ENCODE measurements around the gene RTBDN. TPM values are rescaled to one million over a fixed set of nuclear protein-coding genes. Genes with fewer than 3 reads are reported as not detected.
"Not testable (repeated sequence)": the region's sequence is repeated elsewhere in the genome, so short reads cannot be mapped to it uniquely, and the experiment has no call there.

RTBDN gene
- total RNA-seq, 1 donor from 2014 or later = not detected

DNA sequence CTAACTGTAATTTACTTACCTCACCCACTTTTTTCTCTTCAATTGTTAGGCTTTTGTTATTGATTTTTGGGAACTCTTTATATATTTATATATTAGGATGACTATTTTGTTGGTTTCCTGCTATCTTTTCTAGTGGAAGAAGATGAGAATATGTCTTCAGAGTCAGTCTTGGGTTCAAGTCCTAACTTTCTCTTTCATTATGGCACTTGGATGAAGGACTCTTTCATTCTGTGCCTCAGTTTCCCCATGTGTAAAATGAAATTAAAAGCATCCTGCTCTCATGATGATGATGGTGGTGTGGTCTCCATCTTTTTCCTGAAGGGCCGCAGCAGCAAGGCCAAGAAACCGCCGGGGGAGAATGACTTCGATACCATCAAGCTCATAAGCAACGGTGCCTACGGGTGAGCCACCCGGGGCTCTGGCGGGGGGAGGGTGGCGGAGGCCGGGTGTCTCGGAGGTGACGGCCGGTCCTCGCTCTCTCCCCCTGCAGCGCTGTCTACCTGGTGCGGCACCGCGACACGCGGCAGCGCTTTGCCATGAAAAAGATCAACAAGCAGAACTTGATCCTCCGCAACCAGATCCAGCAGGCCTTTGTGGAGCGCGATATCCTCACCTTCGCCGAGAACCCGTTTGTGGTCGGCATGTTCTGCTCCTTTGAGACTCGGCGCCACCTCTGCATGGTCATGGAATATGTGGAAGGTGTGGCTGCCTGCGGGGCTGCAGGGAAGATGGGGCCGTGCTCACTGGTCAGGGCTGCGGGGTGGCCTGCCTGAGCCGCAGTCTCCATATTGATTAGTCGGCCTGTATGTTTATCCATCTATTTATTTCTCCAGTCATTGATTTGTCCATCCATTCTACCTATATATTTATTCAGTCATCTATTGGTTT, 23.9 kb upstream of the RTBDN start:
- no peak for DNase-seq (ENCODE audit: low spot score)

DNA sequence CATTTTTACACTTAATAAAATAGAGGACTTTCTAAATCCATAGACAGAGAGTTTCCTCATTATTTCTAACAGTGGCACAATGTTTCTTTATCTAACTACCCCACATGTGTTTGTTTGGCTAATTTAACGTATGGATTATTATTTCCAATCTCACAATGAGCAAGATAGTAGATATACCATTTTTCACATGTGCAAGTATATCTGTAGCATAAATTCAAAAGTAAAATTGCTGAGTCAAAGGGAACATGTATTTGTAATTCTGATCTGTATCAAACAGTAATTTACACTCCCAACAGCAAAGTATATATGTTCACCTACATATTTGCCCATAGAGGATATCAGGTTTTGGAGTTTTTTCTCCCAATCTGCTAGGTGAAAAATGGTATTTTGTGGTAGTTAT, 22.3 kb upstream of the RTBDN start:
- no peak for DNase-seq (ENCODE audit: low spot score)

DNA sequence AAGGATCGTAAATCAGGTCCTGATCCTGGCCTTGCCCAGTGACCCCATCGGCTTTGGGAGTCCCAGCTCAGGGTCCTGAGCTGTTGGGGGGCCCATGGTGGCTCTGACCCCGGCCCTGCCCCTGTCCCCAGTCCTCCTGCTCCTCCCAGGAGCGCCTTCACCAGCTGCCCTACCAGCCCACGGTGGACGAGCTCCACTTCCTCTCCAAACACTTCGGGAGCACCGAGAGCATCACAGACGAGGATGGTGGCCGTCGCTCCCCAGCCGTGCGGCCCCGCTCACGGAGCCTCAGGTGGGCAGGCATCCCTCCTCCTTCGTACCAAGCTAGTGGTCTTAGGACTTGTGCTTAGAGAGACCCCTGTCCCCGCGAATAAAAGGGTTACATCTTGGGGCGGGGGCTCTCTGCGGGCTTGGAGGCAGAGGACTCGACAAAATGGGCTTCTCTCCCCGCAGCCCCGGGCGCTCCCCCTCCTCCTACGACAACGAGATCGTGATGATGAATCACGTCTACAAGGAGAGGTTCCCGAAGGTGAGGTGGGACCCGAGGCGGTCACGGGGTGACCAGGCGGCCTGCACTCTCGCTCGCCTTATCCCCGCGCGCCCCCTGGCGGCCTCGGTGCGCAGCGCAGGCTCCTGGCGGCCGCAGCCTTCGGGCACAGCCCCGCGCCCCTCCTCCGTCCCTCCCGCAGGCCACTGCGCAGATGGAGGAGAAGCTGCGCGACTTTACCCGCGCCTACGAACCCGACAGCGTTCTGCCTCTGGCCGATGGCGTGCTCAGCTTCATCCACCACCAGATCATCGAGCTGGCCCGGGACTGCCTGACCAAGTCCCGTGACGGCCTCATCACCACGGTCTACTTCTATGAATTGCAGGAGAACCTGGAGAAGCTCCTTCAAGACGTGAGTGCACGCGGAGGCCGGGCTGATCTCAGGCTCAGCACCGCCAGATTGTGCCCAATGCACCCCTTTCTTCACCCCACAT, 13.1 kb upstream of the RTBDN start:
- peak; percentile 95 for DNase-seq (ENCODE audit: low spot score)

DNA sequence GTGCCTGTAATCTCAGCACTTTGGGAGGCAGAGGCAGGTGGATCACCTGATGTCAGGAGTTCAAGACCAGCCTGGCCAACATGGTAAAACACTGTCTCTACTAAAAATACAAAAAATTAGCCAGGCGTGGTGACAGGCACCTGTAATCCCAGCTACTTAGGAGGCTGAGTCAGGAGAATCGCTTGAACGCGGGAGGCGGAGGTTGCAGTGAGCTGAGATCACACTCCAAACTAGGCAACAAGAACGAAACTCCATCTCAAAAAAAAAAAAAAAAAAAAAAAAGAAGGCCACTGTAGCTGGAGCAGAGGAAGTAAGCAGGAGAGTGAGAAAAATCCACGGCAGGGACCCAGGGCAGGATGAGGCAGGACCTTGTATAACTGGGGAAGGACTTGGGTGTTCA, 12.2 kb upstream of the RTBDN start:
- DNase-seq (ENCODE audit: low spot score) = not testable (repeated sequence)

DNA sequence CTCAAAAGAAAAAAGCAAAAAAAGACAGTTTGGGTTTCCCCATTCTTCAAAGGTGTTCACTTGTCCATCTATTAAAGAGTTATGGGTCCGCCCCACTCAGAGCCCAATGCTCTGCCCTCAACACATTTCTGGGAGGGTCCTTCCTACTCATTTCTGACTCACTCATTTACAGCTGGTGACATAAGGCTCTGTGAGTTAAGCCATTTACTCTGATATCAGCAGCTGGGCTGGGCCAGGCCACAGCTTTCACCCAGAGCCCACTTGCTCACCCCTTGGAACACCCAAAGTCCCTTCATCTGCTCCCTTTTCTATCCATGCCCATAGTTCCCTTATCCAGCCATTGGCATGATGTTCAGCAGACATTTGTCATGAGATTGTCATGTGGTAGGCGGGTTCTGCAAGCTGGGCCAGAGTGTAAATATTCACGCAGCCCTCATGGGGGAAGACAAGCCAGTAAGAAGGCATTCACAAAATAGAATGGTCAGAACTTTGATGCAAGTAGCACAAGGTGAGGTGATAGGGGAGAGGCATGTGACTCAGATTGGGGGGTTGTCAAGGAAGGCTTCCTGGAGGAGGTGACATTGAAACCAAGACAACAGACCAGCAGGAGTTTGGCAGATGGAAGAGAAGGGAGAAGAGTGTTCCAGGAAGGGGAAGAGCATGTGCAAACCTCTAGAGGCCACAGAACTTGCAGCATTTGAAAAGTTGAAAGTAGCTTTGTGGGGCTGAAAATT, 9.8 kb upstream of the RTBDN start:
- no peak for DNase-seq (ENCODE audit: low spot score)

DNA sequence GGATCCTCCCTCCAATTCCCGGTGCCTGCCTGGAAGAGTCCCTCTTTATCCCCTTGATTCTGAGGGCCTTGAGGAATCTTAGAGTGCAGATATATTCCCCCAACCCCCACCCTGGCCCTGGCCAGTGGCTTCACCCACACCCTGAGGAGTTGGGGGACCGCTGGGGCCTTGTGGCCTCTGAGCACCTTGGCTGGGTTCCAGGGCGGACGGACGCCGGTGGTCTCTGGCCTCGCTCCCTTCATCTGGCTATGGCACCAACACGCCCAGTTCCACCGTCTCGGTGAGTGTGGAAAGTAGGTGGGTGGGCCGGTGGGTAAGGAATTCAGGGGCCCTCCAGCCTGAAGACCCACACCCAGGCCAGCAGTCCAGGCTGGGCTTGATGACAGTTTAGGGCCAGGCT, 8.9 kb upstream of the RTBDN start:
- no peak for DNase-seq (ENCODE audit: low spot score)

DNA sequence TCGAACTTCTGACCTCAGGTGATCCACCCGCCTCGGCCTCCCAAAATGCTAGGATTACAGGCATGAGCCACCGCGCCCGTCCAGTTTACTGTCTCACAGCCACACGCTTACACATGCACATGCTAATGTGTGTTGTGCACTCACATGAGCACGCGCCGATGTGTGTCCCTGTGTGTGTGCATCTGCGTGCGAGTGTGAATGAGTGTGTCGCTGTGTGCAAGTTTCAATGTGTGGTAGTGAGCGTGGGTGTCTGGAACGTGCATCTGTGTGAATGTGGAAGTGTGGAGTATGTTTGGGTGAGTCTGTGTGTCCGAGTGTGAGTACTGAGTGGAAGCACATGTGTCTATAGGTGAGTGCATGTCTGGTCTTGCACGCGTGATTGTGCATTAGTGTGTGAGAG, 8.1 kb upstream of the RTBDN start:
- DNase-seq (ENCODE audit: low spot score) = no peak

DNA sequence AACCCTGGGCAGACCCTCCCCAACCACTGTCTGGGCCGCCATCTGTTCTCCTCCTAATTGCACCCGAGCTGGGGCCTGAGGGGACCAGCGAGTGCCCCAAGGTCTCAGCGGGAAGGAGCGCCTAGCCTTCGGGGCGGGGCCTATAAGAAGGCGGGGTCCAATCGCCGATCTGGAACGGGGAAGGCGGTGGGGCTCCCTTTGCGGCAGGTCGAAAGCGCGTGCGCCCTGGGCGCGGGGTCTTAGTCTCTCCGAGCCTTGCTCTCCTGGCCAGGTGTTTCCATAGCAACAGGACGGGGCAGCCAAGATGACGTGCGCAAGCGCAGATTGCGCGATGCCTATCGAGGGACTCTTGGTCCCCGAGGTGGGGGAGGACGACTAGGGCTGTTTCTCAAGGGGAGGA, 6.7 kb upstream of the RTBDN start:
- DNase-seq (ENCODE audit: low spot score) = no peak

DNA sequence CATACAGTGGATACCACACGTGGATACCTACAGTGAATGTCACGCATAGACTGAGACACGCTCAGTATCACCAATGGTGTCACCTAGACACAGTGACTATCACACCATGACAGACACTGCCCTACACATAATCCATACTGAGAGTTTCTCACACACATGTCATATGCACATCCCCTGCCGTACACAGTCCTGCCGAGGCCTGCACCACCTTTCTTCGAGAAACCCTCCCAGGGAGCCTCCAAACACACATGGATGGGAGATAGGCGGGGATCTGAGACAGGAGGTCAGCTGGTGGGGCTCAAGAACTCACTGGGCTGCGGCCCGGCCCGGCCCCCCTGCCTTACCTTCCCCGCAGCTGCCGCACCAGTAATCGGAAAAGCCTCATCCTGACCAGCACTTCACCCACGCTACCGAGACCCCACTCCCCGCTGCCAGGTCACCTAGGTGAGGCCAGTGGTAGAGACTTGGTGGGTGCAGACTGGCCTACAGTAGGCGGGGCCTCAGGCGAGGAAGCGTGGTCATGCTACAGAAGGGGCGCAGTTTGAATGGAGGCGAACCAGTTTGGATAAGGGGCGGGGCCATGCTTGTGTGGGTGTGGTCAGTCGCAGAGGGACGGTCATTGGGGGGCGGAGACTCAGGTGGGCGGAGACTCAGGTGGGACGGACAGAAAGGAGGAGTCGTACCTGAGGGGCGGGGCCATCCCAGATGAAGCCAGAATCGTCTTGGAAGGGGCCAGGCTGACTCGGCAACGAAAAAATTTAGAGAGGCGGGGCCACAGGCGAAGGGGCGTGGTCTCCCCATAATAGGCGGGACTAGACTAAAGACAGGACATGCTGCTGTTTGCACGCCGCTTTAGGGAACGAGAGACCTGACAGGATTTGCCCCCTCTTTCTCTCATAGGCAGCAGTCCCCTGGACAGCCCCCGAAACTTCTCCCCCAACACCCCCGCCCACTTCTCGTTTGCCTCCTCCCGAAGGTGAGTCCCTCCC, 6.0 kb upstream of the RTBDN start:
- DNase-seq (ENCODE audit: low spot score) = no peak

DNA sequence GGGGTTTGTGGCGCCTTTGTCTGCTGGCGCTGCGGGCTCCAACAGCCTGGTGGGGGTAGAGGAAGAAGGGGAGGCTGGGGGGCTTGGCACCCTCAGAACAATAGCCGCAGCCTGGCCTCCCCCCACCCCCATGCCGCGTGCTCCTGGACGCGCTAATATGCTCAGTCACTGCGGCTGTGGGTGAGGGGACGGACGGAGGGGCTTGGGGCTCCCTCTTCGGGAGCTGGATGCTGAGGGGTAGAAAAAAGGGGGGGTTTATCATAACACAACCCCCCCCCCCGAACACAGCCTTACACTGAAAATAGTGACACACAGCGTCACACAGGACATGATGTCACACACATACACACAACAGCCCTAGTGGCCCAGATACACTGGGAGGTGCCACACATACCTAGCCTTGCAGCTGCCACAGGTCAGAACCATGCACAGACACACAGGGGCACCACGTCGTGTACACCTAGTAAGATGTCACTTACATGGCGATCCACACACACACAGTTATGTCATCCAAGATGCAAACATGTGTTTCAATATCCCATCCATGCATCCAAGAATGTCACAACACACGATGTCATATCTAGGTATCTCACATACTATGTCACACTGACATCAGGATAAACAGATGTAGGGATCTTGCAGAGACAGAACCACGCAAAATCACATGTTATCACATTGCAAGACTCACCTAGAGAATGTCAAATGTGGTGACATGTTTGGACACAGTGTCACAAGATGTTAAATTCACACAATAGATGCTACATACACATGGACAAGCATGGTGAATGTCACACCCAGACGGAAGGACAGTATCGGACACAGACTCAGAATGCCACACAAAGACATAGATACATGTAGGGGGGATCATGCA, 4.7 kb upstream of the RTBDN start:
- DNase-seq (ENCODE audit: low spot score) = no peak

DNA sequence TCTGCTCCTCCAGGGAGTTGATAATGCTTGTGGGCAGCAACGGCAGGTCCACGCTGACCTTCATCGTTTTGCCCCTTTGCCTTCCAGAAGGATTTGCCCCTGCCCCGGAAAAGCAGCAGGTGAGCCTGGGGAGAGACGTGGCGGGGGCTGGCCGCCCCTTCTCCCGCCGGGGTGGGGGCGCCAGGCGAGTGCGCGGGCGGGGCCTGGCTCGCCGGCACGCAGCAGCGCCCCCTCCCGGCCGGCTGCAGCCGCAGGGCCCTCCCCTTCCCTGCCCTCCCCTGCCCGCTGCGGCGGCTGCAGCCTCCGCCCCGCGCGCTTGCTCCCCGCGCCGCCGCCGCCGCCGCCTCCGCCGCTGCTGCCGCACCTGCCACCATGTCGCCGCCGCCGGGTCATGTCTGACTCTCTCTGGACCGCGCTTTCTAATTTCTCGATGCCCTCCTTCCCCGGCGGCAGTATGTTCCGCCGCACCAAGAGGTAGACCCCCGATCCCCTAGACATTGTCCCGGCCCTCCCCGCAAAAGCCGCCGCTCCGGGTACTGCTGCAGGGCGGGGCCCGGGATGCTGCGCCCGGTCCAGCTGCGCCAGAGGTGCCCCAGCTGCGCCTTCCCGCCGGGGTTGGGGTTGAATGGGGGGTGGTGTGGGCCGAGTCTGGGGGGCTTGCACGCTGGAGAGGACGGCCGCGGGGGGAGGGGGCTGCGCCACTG, 4.0 kb upstream of the RTBDN start, which contains the start of gene MAST1:
MAST1 (plus strand) TSS at position 334 of the 704 bp plus-strand sequence; CDS start at position 392, 58 bp downstream.
- no peak for DNase-seq (ENCODE audit: low spot score)

DNA sequence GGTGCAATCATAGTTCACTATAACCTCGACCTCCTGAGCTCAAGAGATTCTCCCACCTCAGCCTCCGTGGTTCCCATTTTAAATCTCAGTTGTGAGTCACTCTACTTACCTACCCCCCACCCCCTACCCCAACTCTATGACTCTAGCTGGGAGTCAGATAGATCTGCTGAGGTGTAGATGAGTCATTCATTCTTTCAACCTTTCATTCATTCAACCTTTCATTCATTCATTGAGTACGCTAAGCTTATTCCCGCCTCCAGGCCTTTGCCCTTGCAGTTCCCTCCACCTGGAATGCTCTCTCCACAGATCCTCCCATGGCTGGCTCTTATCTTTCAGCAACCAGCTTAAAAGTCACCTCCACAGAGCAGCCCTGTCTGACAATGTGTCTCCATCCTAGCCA, 2.8 kb upstream of the RTBDN start:
- DNase-seq (ENCODE audit: low spot score) = no peak

DNA sequence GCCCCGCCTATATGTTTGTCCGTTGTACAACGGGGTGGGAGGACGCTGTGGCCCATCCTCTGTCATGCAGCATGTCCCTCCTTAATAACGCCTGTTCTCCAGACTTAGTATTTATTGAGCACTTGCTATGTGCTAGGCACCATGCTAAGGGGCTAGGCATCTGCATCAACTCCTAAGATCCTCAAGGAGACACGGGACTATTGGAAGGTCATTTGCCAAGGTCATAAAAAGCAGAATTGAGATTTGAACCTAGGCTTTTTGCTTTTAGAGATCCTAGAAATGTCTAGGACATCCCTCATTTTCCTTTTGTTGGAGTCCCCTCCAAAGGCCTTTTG, 2.1 kb upstream of the RTBDN start:
- DNase-seq (ENCODE audit: low spot score) = no peak

DNA sequence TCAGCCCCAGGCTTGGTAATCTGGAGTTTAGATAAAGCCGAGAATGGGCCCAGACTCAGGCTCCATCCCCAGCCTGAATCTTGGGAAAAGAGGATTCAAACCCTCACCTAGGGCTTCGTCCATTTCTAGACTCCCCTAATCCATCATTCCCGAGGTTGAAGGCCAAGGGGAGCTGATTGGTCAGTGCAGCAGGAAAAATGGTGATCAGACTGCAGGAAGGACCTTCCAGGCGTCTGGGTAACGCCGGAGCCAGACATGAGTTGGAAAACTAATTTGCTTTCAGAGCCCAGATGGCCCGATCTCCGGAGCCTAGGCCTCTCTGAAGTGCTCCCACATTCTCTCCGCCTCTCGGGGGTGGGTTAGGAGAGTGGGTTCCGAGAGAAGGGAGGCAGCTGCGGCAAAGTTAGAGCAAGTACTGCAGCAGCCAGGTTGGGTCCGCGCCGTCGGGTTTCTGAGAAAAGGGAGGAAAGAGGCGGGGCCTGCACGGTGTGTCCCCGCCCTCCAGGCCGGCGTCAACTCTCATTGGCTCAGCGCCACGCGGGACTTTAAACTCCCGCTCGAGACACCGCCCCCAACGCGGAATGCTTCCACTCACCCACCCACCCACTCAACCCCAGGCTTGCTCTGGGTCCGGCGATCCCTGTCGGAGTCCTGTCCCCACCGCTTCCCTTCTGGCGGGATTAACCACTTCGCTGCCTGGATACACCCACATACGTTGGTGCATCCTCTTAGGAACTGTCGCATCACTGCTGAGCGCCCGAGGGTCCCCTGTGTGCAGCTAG, 788 bp upstream of the RTBDN start:
- no peak for DNase-seq (ENCODE audit: low spot score)

DNA sequence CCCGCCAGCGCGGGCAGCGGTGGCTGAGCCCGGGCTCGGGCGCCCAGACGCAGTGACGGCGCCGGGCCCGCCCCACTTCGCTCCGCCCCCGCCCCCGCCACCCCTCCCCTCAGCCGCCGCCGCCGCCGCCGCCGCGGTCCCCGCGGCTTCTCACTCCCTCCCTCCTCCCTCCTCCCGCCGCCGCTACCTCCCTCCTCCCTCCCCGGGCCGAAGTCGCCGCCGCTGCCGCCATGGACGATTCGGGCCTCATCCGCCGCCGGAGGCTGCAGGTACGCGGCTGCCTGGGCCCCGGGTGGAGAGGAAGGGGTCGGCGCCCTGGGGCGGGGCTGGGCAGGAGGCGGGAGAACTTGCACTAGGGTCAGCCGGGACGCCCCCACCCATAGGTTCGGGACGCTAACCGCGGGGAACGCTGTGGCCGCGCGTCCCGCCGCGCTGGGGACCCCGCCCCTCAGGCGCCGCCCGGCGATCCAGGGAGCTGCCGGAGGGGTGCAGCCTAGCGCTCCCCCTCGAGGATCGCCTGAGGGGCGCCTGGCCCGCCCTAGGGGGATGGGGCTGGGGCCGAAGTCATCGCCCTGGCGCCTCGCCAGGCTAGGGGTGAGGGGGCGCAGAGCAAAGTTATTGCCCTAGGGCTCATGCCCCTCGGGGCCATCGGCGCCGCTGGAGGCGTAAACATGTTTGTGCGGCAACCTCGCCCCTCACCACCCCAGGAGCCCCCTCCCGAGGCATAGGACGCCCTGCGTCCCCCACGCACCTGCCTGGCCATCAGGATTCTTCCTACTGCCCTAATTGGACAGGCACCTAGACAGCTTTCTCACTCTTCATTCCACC, 427 bp downstream of the RTBDN start:
- DNase-seq (ENCODE audit: low spot score) = no peak

DNA sequence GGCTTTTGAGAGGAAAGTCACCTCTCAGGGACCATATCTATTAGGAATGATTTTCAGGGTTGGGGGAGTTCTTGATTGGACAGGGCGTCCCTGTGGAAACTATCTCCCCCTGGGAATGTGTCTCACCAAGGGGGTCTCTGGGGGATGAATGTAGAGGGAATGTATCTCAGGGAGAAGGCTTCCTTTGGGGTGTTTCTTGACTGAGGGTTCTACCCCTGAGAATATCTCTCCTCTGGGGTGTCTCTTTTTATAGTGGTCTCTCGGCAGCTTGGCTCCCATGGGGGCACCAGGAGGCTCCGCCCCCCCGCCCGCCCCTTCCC, 1.0 kb downstream of the RTBDN start:
- no peak for DNase-seq (ENCODE audit: low spot score)

DNA sequence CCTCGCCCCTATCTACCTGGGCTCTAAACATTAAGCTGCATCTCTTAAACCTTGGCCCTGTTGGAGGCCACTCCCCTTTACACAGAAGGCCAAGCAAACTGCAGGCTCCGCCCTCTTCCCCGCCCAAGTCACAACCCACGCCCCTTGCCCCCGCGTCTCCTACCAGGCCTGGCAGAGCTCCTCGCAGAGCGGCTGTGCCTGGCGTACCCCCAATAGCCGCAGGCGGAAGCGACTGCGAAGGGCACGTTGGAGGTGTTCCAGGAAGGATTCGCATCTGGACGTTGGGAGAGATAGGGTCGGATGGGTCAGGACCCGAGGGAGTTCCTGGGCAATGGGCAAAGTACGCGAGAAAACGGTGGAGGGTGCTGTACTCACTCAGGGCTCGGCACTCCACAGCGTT, 5.9 kb downstream of the RTBDN start:
- no peak for DNase-seq (ENCODE audit: low spot score)
